Retinal pigment epithelial cell (primary cell): ENCODE data around the gene ST6GAL1.

ENCODE experiments used
- DNase-seq: peaks from one replicate; pipeline ENCODE4 v3.0.0-alpha.2; 2010; ENCODE audit warnings: low read depth
- H3K4me3 ChIP-seq: 2 replicates; pipeline ENCODE4 v1.5.1; 2011; ENCODE audit warnings: mild to moderate bottlenecking, low read length, control low read depth, moderate library complexity
- TF ChIP-seq, protein P1 (sequence below): conservative IDR thresholded peaks from 2 replicates; pipeline ENCODE4 v1.5.1; 2011; ENCODE audit warnings: low read depth, low read length, control low read depth, inconsistent platforms

ST6GAL1 gene

DNA sequence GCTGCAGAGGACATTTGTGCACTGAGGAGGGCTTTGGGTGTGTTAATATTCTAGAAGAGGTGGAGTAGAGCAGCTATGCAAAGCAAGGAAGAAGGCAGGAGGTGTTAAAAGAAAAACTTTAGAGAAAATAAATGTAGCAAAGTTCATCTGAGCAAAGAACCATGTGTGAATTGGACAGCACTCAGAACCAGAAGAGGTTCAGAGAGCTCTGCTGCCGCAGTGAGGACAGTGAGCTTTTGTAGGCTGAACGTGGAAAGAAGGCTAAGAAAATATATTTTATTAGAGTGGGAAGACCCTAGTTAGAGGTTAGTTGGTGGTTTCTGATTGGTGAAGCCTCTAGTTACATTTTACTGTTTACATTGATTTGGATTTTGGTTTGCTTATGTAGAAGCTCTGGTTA, 50.7 kb downstream of the ST6GAL1 start:
- TF ChIP-seq, protein P1, sequence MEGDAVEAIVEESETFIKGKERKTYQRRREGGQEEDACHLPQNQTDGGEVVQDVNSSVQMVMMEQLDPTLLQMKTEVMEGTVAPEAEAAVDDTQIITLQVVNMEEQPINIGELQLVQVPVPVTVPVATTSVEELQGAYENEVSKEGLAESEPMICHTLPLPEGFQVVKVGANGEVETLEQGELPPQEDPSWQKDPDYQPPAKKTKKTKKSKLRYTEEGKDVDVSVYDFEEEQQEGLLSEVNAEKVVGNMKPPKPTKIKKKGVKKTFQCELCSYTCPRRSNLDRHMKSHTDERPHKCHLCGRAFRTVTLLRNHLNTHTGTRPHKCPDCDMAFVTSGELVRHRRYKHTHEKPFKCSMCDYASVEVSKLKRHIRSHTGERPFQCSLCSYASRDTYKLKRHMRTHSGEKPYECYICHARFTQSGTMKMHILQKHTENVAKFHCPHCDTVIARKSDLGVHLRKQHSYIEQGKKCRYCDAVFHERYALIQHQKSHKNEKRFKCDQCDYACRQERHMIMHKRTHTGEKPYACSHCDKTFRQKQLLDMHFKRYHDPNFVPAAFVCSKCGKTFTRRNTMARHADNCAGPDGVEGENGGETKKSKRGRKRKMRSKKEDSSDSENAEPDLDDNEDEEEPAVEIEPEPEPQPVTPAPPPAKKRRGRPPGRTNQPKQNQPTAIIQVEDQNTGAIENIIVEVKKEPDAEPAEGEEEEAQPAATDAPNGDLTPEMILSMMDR = no peak
- DNase-seq = no peak

DNA sequence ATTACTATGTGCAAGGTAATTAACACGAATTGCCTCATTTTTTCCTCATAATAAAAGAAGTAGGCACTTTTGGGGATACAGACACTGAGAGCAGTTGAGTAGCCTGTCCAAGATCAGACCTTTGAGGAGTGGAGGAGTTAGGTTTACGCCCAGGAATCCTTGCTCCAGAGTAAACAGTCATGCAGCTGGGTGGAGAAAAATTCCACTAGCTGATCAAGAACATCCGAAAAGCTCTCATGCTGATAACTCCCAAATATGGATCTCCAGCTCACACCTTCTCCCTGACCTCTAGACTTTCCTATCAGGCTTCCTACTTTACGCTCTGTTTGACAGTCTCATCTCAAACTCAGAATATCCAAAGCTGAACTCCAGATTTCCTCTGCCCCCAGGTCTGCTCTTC, 53.3 kb downstream of the ST6GAL1 start:
- H3K4me3 ChIP-seq = no peak overlapping the region
- no peak for DNase-seq
- TF ChIP-seq, protein P1 = no peak

More for the DNA sequence above, 50.7 kb downstream of the ST6GAL1 start:
- H3K4me3 ChIP-seq = no peak overlapping the region

DNA sequence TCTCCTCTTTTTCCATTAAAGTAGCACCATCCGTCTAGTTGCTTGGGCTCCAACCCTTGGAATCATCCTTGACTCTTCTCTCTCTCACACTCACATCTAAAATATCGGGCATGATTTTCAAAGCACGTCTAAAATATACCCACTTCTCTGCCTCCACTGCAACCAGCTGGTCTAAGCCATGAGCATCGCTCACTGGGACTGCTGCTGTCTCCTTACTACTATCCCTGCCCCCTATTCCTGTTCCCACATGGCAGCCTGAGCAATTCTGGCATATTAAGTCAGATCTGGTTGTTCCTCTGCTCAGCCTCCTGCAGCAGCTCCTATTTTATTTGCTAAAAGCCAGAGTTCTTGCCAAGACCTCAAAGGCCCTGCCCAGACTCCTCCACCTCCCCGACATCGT, 53.7 kb downstream of the ST6GAL1 start:
- TF ChIP-seq, protein P1 = no peak
- H3K4me3 ChIP-seq = no peak overlapping the region

DNA sequence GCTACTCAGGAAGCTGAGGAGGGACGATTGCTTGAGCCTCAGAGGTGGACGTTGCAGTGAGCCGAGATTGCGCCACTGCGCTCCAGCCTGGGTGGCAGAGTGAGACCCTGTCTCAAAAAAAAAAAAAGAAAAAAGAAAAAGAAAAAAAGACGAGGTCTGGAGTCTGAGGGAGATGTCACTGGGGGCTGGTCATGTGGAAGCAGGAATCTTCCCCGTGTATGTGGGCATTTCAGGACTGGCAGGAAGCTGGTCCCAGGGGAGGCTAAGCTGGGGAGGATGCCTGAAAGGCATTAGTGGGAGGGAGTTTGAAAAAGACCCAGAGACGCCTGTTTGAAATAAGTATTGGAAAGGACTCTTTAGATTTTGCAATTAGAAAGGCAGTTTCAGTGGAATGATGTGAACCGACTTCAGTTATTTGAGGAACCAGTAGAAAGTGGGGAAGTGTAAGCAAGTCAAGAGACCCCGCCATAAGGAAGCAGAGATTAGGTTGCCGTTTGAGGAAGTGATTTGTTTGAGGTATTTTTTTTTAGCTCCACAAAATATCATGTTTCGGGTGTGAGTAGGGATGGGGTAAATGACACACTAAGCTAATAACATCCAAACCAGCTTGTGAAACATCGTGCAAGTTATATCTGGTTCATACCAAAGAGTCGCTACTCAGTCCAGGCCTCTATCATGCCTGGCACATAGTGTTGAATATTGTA, 55.5 kb downstream of the ST6GAL1 start:
- no peak overlapping the region for H3K4me3 ChIP-seq
- DNase-seq = no peak
- TF ChIP-seq, protein P1 = no peak

More for the DNA sequence above, 53.7 kb downstream of the ST6GAL1 start:
- no peak for DNase-seq

DNA sequence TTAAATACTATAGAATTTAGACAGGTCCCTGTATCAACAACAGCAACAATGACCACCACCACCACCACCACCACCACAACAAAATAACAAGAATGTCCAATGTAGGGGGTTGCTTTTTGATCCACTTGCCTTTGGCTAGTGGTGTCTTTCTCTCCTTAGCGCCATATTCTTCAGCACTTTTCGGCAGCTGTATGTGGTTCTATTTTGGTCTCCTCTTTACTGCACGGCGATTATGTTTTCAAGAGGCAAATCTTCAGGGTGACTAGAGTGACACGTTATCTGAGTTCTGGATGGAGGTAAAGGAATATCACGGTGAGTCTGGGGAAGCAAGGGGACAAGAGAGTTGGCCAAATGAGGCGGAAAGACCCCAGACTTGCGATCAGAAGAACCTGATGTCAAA, 56.1 kb downstream of the ST6GAL1 start:
- DNase-seq = no peak
- TF ChIP-seq, protein P1 = no peak
- H3K4me3 ChIP-seq = no peak overlapping the region

DNA sequence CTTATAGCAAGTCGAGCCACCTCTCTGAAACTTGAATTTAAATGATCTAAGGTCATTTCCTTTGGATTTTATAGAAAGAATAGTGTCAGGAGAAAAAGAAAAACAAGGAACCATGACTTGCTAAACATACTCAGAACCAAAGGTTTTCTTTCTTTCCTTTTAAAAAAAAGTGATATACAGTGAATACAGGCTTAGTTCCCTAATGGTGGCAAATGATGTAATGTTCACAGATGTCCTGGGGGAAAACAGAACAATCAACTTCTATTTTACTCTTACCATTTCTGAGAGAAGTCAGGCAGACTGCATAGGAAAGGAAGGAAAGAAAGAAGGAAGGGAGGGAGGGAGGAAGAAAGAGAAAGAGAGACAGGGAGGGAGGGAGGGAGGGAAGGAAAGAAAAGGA, 56.5 kb downstream of the ST6GAL1 start:
- TF ChIP-seq, protein P1 = no peak
- no peak overlapping the region for H3K4me3 ChIP-seq
- no peak for DNase-seq

DNA sequence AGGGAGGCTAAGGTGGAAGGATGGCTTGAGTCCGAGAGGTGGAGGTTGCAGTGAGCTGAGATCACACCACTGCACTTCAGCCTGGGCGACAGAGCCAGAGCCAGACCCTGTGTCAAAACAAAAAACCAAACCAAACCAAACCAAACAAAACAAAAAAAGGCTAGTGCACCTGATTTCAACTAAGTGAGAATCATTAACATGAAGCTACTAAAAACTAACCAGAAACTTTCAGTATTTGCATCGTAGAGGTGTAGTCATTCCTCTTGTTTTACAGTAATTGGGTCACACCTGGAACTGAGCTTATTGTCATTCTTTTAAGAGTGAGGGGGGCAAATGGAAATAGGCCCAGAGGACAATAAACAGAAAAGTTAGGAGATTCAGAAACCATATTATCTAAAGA, 58.5 kb downstream of the ST6GAL1 start:
- TF ChIP-seq, protein P1 = no peak
- no peak for DNase-seq
- H3K4me3 ChIP-seq = no peak overlapping the region
